GOT3 (cell line): ENCODE data around the gene KRTAP4-6.
"Not testable (repeated sequence)": the region's sequence is repeated elsewhere in the genome, so short reads cannot be mapped to it uniquely, and the experiment has no call there.

ENCODE experiments used
- DNase-seq: peaks from one replicate; lab custom pipeline; 2025; ENCODE audit warnings: mixed read lengths; lab: John Stamatoyannopoulos, UW

KRTAP4-6 gene

GRCh38 chr17:41140360-41141131 is at the start of gene KRTAP4-6:
KRTAP4-6 (minus strand) TSS chr17:41140544; CDS start chr17:41140487, 57 bp downstream.
- DNase-seq: no peak

GRCh38 chr17:41189837-41190318 is 49.5 kb upstream of the KRTAP4-6 start, which contains the start of gene KRTAP9-1:
KRTAP9-1 (plus strand) TSS chr17:41189887; CDS start chr17:41189887, 0 bp downstream.
- DNase-seq: not testable (repeated sequence)

GRCh38 chr17:41186872-41187271 is 46.5 kb upstream of the KRTAP4-6 start:
- no peak for DNase-seq

GRCh38 chr17:41185001-41185400 is 44.7 kb upstream of the KRTAP4-6 start:
- DNase-seq: no peak

- DNase-seq: no peak
Observed at GRCh38 chr17:41184480-41184961, 44.2 kb upstream of the KRTAP4-6 start, which contains the start of gene KRTAP4-1. KRTAP4-1 (minus strand) TSS chr17:41184911; CDS start chr17:41184854, 57 bp downstream.

GRCh38 chr17:41178843-41179616 is 38.7 kb upstream of the KRTAP4-6 start:
- DNase-seq: no peak

GRCh38 chr17:41178341-41178740 is 38.0 kb upstream of the KRTAP4-6 start:
- DNase-seq: no peak

GRCh38 chr17:41177727-41178271 is 37.5 kb upstream of the KRTAP4-6 start, which contains the start of gene KRTAP4-2:
KRTAP4-2 (minus strand) TSS chr17:41178221; CDS start chr17:41178164, 57 bp downstream.
- no peak for DNase-seq

GRCh38 chr17:41176744-41177387 is 36.5 kb upstream of the KRTAP4-6 start:
- DNase-seq: no peak

- DNase-seq: no peak
Observed at GRCh38 chr17:41171886-41172285, 31.5 kb upstream of the KRTAP4-6 start.

GRCh38 chr17:41168121-41168520 is 27.8 kb upstream of the KRTAP4-6 start, which contains the start of gene KRTAP4-3:
KRTAP4-3 (minus strand) TSS chr17:41168221; CDS start chr17:41168172, 49 bp downstream.
- no peak for DNase-seq

GRCh38 chr17:41167561-41167960 is 27.2 kb upstream of the KRTAP4-6 start:
- DNase-seq: no peak

GRCh38 chr17:41163828-41164227 is 23.5 kb upstream of the KRTAP4-6 start:
- no peak for DNase-seq

- no peak for DNase-seq
Observed at GRCh38 chr17:41160648-41161047, 20.3 kb upstream of the KRTAP4-6 start, which contains the start of gene KRTAP4-4. KRTAP4-4 (minus strand) TSS chr17:41160748; CDS start chr17:41160691, 57 bp downstream.

- DNase-seq: not testable (repeated sequence)
Observed at GRCh38 chr17:41160190-41160589, 19.8 kb upstream of the KRTAP4-6 start.

GRCh38 chr17:41153856-41154255 is 13.5 kb upstream of the KRTAP4-6 start:
- no peak for DNase-seq

- DNase-seq: no peak
Observed at GRCh38 chr17:41151525-41151924, 11.2 kb upstream of the KRTAP4-6 start.

- no peak for DNase-seq
Observed at GRCh38 chr17:41150026-41150425, 9.7 kb upstream of the KRTAP4-6 start.

GRCh38 chr17:41149652-41149985 is 9.3 kb upstream of the KRTAP4-6 start, which contains the start of gene KRTAP4-5:
KRTAP4-5 (minus strand) TSS chr17:41149825; CDS start chr17:41149767, 58 bp downstream.
- no peak for DNase-seq

- not testable (repeated sequence) for DNase-seq
Observed at GRCh38 chr17:41148971-41149651, 8.8 kb upstream of the KRTAP4-6 start.
